ENCODE results near the gene FOXJ1.

The FOXJ1 gene

DNA sequence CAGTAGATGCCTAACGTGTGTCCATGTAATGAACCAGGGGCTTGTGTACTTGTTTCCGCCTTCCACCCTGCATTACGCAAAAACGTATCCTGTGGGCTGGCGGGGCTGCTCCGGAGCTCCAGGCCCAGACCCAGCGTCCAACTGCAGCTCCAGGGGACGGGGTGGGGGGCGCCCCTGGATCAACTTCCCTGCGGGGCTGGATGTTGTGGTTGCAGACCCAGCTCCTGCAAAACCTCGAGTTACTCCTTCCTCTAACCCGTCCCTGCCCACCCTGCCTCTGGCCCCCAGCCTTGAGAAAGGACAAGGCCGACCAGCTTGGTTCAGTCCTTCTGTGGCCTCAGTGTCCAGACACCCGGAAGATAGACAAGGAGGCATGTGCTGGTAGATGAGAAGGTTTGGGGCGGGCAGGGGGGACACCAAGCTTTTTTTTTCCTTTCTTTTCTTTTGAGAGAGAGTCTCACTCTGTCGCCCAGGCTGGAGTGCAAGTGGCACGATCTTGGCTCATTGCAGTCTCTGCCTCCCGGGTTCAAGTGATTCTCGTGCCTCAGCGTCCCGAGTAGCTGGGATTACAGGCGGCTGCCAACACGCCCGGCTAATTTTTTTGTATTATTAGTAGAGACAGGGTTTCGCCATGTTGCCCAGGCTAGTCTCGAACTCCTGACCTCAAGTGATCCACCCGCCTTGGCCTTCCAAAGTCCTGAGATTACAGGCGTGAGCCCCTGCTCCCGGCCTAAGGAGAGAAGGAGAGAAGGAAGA, 36.7 kb downstream of the FOXJ1 start:
- DNase-seq, result no peak
- in situ Hi-C loops (cut with HindIII; ENCODE audit: low pct_ligation_motif_present, low pct_unique_long_range_greater_than_20kb, low sequenced_read_pairs), result no loop called here

DNA sequence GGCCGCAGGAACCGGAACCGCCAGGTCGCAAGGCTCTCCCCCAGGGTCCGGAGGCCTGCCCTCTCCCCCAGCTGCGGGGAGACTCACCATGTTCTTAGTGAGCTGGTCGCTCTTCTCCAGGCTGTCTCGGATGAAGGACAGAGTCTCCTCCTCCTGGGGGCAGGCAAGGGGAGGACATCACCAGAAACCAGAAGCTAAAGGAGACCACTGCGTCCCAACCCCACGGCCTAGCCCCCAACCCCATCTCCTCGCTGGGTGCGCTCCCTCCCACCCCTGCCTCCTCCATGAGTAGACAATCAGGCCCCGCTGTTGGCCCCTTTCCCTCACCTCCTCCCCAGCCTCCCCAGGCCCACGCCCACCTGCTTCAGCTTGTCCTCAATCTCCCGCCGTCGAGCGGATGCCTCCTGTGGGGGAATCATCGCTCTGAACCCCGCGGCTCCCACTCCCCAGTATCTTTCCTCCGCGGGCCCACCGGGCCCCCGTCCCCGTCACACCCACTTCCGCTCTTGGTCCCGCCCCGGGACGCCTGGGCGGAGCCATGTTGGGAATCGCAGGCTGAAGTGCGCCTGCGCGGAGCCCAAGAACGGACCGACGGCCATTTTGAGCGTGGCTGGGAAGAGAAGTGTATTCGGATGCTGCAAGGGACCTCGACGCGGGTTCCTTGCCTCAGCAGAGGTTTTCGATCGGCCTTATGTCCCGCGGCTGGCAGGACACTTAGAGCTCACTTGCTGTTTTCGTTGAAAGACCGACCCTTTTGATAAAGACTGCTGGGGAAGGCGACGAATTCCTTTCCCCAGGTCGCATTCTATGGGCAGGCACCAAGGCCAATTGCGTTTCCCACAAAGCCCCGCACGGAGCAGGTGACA, 37.5 kb downstream of the FOXJ1 start, which contains the start of gene EXOC7:
Gene EXOC7, minus strand, starts transcription at position 514 of the 866 bp plus-strand sequence. Its CDS starts 95 bp downstream, at position 419.
- peak; percentile 96 for DNase-seq
- in situ Hi-C loops (cut with HindIII; ENCODE audit: low pct_ligation_motif_present, low pct_unique_long_range_greater_than_20kb, low sequenced_read_pairs), result no loop called here

DNA sequence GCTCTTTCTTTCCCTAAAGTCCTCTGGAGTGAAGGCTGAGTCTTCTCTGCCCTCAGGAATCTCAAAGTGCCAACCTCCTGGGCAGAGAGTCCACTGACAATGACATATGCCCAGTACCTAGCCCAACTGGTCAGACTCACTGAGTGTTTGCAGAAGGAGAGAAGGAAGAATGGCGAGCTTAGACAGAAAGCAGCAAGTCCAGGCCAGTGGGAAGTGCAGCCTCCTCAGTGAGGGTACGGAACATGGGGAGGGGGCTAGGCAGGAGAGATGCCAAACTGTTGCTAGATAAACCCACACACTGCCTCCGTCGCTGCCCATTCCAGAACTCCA, 38.1 kb downstream of the FOXJ1 start:
- in situ Hi-C loops (cut with HindIII; ENCODE audit: low pct_ligation_motif_present, low pct_unique_long_range_greater_than_20kb, low sequenced_read_pairs), result no loop called here
- no peak for DNase-seq

DNA sequence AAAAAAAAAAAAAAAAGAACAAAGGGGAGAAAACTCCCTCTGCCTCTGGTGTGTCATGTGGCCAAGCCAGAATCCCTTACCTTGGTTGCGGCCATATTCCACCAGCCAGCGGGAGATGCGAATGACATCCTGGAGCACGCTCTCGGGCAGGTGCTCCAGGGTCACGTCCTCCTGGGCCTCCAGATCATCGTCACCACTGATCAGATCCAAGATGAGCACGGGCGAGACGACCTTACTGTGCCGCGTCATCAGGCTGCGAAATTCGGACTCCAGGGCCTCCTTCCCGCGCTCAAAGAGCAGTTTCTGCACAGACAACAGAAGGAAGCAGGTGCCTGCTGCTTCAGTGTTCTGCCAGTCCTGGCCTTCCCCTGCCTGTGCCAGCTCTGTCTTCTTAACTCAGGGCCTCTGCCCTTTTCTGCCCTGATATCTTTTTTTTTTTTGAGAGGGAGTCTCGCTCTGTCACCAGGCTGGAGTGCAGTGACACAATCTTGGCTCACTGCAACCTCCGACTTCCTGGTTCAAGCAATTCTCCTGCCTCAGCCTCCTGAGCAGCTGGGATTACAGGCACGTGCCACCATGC, 43.2 kb downstream of the FOXJ1 start:
- in situ Hi-C loops (cut with HindIII; ENCODE audit: low pct_ligation_motif_present, low pct_unique_long_range_greater_than_20kb, low sequenced_read_pairs), result no loop called here
- DNase-seq, result no peak

DNA sequence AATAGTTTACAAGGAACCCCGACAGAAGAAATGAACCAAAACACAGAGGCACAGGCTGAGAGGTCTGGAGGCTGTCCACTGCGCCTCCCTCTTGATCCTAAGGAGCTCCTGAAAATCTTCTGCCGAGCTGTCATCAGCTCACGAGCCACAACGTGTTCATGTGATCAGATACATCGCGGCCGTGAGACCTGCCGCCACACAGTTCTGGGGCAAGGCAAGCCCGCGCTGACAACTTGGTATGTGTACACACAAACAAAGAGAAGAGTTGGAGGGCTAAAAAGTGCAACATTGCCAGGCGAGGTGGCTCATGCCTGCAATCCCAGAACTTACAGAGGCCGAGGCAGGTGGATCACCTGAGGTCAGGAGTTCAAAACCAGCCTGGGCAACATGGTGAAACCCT, 45.1 kb downstream of the FOXJ1 start:
- in situ Hi-C loops (cut with HindIII; ENCODE audit: low pct_ligation_motif_present, low pct_unique_long_range_greater_than_20kb, low sequenced_read_pairs), result no loop called here
- no peak for DNase-seq

DNA sequence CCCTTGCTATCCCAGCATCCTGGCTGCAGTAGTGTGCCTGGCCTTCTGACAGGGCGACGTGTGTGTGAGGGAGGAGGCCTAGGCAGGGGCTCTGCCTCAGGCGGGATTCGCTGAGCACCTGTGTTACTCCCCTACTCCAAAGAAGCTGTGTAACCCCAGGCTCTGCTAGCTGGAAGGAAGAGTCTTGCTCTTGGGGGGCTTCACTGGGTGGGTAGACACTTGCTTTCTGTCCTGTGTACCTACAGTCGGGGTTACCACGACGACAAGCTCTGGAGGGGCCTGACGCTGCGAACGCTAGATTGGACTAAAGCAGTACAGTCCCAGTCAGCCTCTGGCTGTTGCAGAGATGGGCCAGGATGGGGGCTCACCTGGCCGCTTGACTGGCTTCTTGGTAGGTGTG, 47.0 kb downstream of the FOXJ1 start:
- in situ Hi-C loops (cut with HindIII; ENCODE audit: low pct_ligation_motif_present, low pct_unique_long_range_greater_than_20kb, low sequenced_read_pairs), result no loop called here
- no peak for DNase-seq

DNA sequence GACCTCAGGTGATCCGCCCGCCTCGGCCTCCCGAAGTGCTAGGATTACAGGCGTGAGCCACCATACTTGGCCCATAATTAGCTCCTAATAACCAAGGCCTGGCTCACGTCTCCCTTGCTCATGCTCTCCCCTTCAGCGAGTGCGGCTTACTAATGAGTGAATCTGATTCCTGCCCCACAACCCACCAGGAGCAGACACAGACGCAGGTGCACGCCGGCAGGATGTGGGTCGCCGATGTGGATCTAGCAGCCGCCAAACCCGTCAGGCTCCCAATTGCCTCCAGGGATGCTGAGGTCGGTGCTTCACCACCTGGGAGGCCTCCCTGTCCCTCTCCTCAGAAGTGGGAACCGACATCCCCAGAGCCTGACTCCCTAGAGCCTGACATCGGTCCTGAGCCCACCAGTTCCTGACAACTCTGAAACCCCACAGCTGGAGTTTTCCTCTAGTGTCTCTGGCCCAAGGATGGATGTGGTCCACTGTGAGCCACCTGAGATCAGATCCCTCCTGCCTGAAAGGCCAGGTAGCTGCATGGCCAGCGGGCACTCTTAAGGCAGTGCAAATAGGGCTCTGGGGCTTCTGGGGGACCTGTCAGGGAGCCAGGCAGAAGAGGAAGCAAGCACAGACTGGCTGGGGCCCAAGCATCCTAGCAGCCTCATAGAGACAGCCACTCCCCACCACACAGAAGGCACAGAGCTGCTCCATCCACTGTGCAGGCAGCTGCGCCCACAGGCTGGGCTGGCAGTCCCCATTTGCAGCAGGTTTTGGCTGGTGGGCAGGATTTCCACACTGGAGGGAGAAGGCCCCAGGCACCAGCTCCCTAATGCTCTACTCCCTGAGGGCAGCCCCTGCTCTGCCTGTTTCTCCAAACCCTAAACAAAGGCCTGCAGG, 48.3 kb downstream of the FOXJ1 start:
- DNase-seq, result no peak
- in situ Hi-C loops (cut with HindIII; ENCODE audit: low pct_ligation_motif_present, low pct_unique_long_range_greater_than_20kb, low sequenced_read_pairs), result no loop called here

DNA sequence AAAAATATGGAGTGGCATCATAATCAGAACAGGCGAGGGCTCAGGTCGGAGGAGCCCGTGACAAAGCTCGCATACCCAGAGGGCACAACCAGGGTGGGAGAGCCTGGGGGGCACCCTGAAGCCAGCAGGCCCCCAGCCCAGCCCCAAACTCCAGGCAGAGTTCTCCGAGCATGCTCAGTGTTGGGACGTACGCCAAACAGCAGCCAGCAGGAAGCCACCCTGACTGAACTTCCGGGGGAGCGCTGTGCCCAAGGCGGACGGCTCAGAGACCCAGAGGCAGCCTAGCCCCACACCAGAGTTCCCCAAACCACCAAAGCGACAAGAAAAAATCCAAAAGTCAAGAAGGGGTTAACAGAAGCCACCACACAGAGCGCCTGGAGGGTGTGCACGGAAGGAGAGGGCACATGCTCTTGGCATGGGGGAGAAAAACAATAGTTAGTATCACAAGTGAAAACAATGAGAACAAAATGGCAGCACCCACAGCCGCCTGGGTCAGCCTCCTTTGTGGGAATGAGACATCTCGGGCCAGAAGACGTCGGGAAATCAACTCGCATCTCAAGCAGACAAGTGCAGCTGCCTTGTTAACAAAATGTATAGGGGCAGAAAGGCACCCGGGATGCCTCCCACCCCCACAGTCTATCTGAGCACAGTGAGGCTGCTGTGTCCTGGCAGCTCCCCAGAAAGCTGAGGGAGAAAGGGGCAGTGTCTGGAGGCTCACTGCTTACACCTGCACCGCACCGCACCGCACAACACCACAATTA, 49.3 kb downstream of the FOXJ1 start:
- in situ Hi-C loops (cut with HindIII; ENCODE audit: low pct_ligation_motif_present, low pct_unique_long_range_greater_than_20kb, low sequenced_read_pairs), result no loop called here
- no peak for DNase-seq

DNA sequence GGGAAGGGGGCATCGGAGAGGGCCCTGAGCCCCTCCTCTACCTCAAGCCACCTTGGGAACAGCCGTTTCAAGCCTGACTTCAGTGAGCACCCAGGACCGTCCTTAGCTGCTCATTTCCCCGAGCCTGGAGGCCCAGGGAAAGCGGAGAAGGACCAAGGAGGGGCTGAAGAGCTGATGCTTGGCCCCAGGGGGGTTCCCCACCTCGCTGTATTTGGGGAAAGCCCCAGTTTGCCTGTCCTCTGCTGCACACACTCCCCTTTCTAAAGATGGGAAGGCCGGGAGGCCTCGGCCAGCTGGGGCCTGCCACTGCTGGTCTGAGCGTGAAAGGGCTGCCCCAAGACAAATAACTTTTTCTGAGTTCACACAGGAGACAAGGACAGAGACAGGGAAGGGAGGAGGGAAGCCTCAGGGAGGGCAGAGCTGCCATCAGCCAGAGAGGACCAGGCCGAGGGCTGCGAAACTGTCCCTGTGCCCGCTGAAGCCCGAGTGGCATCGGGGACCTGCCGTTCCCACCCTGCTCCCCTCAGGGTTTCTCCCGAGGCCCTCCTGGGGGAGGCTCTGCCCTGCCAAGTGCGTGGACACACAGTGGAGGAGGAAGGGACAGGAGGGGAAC, 50.4 kb downstream of the FOXJ1 start:
- DNase-seq, result no peak
- in situ Hi-C loops (cut with HindIII; ENCODE audit: low pct_ligation_motif_present, low pct_unique_long_range_greater_than_20kb, low sequenced_read_pairs), result no loop called here

DNA sequence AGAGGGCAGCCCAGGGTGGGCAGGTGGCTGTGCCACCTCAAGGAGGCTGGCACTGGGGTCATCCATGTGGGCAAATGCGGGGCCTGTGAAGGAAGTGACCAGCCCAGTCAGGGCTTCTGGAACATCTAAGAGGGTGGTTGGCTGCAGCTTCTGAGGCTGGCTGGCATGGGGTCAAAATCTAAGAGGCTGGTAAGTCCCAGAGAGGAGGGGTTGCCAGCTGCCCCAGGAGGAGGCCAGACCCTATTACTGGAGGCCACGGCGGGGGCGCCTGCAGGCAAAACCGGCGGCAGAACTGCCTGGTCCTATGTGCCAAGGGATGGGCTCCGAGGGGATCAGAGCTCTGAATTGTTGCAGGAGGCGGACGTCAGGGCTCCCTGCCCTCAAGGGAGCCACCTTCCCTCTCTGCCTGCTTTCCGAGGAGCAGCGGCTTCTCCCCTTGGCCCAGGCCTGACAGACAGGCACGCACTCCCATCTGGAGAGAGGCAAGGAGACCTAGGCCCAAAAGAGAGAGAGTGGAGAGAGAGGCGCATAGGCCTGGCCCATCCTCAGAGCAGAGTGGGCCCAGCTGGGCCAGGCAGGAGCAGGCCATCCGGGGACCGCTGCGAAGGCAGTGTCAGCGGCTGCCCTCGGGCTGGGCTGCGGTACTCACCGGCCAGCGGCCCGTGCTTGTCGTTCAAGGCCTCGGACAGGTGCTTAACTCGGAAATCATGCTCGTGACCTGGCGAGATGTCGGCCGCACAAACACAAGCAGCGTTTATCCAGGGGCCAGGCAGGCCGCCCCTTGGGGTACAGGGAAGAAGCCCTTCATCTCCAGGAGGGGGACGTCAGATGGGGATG, 51.1 kb downstream of the FOXJ1 start:
- in situ Hi-C loops (cut with HindIII; ENCODE audit: low pct_ligation_motif_present, low pct_unique_long_range_greater_than_20kb, low sequenced_read_pairs), result no loop called here
- DNase-seq, result no peak

DNA sequence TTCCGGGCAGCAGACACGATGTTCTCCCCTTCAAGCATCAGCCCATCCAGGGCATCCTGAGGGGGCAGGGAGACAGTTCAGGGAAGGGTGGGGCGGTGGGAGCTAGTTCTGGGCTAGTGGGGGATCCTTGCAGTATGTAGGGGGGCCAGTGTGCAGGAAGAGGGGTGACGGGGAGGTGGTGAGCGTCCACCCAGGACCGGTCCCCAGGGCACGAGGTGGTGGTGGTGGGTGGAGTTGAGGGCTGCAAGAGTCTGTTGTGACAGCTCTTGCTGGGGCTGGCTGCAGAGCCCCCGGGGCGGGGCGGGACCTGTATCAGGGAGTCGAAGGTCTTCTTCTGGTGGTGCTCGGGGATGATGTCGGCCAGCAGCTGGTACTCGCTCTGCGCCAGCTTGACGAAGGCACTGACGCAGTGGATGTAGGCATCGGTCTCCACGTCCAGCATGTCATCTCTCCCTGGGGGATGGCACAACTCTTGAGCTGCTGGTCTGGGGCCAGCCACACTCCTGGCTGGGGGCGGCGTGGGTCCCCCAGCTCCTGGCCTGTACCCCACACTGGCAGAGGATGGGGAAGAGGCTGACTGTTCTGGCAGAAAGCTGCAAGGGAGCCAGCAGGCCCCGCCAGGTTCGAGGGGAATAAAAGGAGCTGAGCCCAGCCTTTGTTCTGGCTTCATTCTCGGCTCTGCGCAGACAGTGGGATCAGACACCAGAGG, 52.0 kb downstream of the FOXJ1 start:
- DNase-seq, result no peak
- in situ Hi-C loops (cut with HindIII; ENCODE audit: low pct_ligation_motif_present, low pct_unique_long_range_greater_than_20kb, low sequenced_read_pairs), result no loop called here

DNA sequence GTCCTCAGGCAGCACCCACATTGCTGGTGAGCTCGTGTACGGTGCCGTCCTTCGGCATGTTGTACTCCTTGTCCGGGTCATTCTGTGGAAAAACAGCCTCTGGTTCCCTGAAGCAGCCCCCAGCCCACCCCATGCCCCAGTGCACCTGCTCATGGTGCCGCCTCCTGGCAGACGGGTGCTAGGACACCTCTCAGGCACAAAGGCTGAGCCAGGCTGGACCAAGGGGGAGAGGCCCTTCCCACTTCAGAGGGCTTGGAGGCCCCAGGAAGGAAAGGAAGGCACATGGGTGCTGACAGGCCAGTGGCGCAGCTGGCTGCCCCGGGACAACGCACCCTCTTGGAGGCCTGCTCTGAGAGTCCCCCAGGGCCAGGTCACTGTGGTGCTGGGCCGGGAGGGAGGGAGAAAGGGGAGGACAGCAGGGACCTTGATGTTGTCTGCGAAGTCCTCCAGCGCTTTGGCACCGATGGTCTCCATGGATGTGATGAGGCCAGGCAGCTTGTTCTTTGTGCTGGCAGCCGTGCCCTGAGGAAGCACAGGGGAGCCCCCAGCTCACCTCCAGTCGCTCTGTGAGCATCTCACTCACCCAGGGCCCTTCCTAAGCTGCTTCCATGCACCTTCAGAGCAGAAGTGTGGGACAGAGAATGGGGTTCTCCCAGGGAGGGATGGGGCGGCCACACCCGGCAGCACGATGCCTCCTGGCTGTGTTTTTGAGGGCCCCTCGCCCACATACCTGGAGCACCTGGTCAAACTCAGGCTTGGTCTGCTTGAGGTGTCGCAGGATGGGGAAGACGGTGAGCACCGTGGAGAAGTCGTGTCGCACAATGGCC, 52.8 kb downstream of the FOXJ1 start:
- in situ Hi-C loops (cut with HindIII; ENCODE audit: low pct_ligation_motif_present, low pct_unique_long_range_greater_than_20kb, low sequenced_read_pairs), result no loop called here
- no peak for DNase-seq

DNA sequence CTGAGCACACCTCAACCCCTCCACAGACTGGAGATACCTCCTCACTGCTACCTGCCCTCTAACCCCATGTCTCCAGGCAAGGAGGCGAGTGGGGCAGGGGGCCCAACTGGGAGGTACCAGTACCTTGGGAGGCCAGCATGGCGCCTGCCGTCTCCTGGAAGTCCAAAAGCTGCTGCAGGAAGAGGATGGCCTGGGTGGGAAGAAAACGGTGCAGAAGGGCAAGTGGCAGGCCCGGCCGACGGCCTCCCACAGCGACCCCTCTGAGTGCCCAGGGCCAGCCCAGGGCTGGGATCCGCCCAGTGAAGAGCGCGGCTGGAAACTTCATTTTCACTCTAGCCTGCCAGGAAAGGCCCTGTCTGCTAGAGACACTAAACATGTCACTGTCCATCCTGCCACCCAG, 53.5 kb downstream of the FOXJ1 start:
- DNase-seq, result no peak
- in situ Hi-C loops (cut with HindIII; ENCODE audit: low pct_ligation_motif_present, low pct_unique_long_range_greater_than_20kb, low sequenced_read_pairs), result no loop called here

DNA sequence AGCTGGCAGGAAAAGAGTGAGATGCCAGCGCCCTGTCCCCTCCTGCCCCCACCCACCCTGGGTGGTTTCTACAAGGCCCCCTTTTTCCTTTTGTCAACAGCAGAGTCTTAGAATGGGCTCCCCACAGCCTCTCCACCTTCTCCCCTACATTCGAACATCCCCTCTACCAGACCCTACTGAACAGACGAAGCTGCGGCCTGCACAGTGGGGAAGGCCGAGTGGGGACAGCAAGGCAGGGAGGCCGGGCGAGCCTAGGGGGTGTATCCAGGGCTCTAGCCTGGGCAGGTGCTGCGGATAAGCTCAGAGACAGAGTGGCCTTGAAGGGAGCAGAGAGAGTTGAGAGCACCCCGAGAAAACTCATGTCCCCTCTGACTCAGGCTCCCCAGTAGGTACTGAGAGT, 54.7 kb downstream of the FOXJ1 start:
- DNase-seq, result no peak
- in situ Hi-C loops (cut with HindIII; ENCODE audit: low pct_ligation_motif_present, low pct_unique_long_range_greater_than_20kb, low sequenced_read_pairs), result no loop called here
